H1 (cell line): ENCODE results near the gene EFEMP2. TPM values are rescaled to one million over a fixed set of nuclear protein-coding genes. Genes with fewer than 3 reads are reported as not detected.

ENCODE experiments used
- CTCF ChIA-PET: fragments of 300-600 bp; sonication (Branson Sonifier 250); formaldehyde crosslinking; loops from one replicate; lab custom pipeline; 2021; ENCODE audit not compliant: partially characterized antibody; lab: Charles Lee
- POLR2A ChIA-PET: fragments of 300-600 bp; sonication (Branson Sonifier 250); formaldehyde crosslinking; loops from one replicate; lab custom pipeline; 2021; ENCODE audit warnings: inconsistent platforms; ENCODE audit not compliant: partially characterized antibody; lab: Charles Lee
- DNase-seq, 2 experiments: peaks; one replicate each; pipeline versions ENCODE4 v3.0.0 to v3.0.0-alpha.2; 2010 to 2022; ENCODE audit warnings: low spot score in 2 of 2, low read depth in 1 of 2, mixed read lengths in 1 of 2
- FAIRE-seq: peaks from 2 replicates; lab custom pipeline; 2011; peaks lifted over from hg19 to GRCh38; lab: Jason Lieb, UNC
- H2AFZ ChIP-seq: 2 replicates; pipeline ENCODE4 v1.8.1; 2012; ENCODE audit warnings: low read length, inconsistent platforms
- H2AK5ac ChIP-seq: 2 replicates; pipeline ENCODE4 v1.6.1; 2013; ENCODE audit warnings: low read depth, low read length
- H2BK120ac ChIP-seq: replicated peaks from 2 replicates; pipeline ENCODE3; 2013; ENCODE audit warnings: low read depth, low read length, inconsistent platforms
- H2BK12ac ChIP-seq: 2 replicates; pipeline ENCODE4 v1.6.1; 2013; ENCODE audit warnings: low read depth, low read length
- H2BK15ac ChIP-seq: 2 replicates; pipeline ENCODE4 v1.6.1; 2013; ENCODE audit warnings: low read length
- H2BK20ac ChIP-seq: 2 replicates; pipeline ENCODE4 v1.6.1; 2013; ENCODE audit warnings: low read length
- H2BK5ac ChIP-seq: 2 replicates; pipeline ENCODE4 v1.6.1; 2013; ENCODE audit warnings: low read depth, low read length
- H3K14ac ChIP-seq: 2 replicates; pipeline ENCODE4 v1.6.1; 2013; ENCODE audit warnings: inconsistent platforms; ENCODE audit not compliant: insufficient read length
- H3K18ac ChIP-seq: 2 replicates; pipeline ENCODE4 v1.6.1; 2013; ENCODE audit warnings: low read length; ENCODE audit errors: extremely low read depth
- H3K23ac ChIP-seq: 2 replicates; pipeline ENCODE4 v1.6.1; 2013; ENCODE audit warnings: inconsistent platforms; ENCODE audit not compliant: insufficient read length
- H3K23me2 ChIP-seq: 2 replicates; pipeline ENCODE4 v1.6.1; 2013; ENCODE audit warnings: low read depth, low read length
- H3K27ac ChIP-seq: 2 replicates; pipeline ENCODE4 v1.6.1; 2011; ENCODE audit warnings: low read depth, low read length, inconsistent platforms
- H3K27me3 ChIP-seq, 4 experiments: replicated peaks in 1 of 4; 1 replicate in 1 of 4; 2 replicates in 3 of 4; pipeline versions ENCODE4 v1.6.1 to v1.8.1; 2011 to 2013; ENCODE audit warnings: low read length in 3 of 4, mild to moderate bottlenecking in 3 of 4, inconsistent platforms in 2 of 4, mixed read lengths in 2 of 4, moderate library complexity in 1 of 4; ENCODE audit not compliant: control insufficient read depth in 3 of 4, insufficient read depth in 3 of 4; ENCODE audit errors: extremely low read depth in 1 of 4
- H3K36me3 ChIP-seq, 4 experiments: 2 replicates each; pipeline versions ENCODE4 v1.6.1 to v1.8.1; 2011 to 2013; ENCODE audit warnings: mild to moderate bottlenecking in 4 of 4, low read length in 3 of 4, moderate library complexity in 2 of 4, control low read depth in 1 of 4, inconsistent platforms in 1 of 4; ENCODE audit not compliant: insufficient read depth in 4 of 4, control insufficient read depth in 2 of 4
- H3K4ac ChIP-seq: replicated peaks from 2 replicates; pipeline ENCODE3; 2013; ENCODE audit warnings: low read length, low read depth, mixed read lengths, inconsistent platforms; ENCODE audit not compliant: insufficient read length
- H3K4me1 ChIP-seq, 4 experiments: replicated peaks in 1 of 4; 1 replicate in 1 of 4; 2 replicates in 3 of 4; pipeline versions ENCODE4 v1.6.1 to v1.8.1; 2011 to 2013; ENCODE audit warnings: low read length in 3 of 4, inconsistent platforms in 2 of 4, mixed read lengths in 1 of 4; ENCODE audit not compliant: insufficient read depth in 4 of 4, control insufficient read depth in 3 of 4
- H3K4me2 ChIP-seq, 2 experiments: 2 replicates each; pipeline versions ENCODE4 v1.6.1 to v1.8.1; 2011 to 2013; ENCODE audit warnings: low read depth in 2 of 2, low read length in 2 of 2, control low read depth in 1 of 2, inconsistent platforms in 1 of 2, mild to moderate bottlenecking in 1 of 2; ENCODE audit not compliant: insufficient read depth in 1 of 2
- H3K4me3 ChIP-seq, 4 experiments: fragments of 200-600, 300-600 bp in 1 of 4; sonication (generic), shearing (Covaris generic), sonication (Bioruptor Twin) in 1 of 4; 2 replicates each; pipeline versions ENCODE4 v1.5.1 to v1.8.1; 2011 to 2016; ENCODE audit warnings: low read length in 4 of 4, low read depth in 3 of 4, control low read depth in 2 of 4, inconsistent platforms in 2 of 4, mild to moderate bottlenecking in 2 of 4, mixed read lengths in 1 of 4, moderate library complexity in 1 of 4; ENCODE audit not compliant: insufficient read depth in 2 of 4; ENCODE audit errors: extremely low read depth in 1 of 4
- H3K56ac ChIP-seq: replicated peaks from 2 replicates; pipeline ENCODE3; 2013; ENCODE audit warnings: low read depth, mild to moderate bottlenecking, mixed read lengths, low read length, inconsistent platforms; ENCODE audit not compliant: insufficient read length
- H3K79me1 ChIP-seq: 2 replicates; pipeline ENCODE4 v1.6.1; 2013; ENCODE audit warnings: low read depth, low read length, control low read depth
- H3K79me2 ChIP-seq, 2 experiments: 2 replicates each; pipeline versions ENCODE4 v1.6.1 to v1.8.1; 2012 to 2013; ENCODE audit warnings: low read length in 2 of 2, mild to moderate bottlenecking in 2 of 2, inconsistent platforms in 1 of 2; ENCODE audit not compliant: insufficient read depth in 2 of 2, control insufficient read depth in 1 of 2
- H3K9ac ChIP-seq, 4 experiments: replicated peaks in 1 of 4; 1 replicate in 1 of 4; 2 replicates in 3 of 4; pipeline versions ENCODE4 v1.6.1 to v1.8.1; 2011 to 2013; ENCODE audit warnings: low read depth in 3 of 4, low read length in 3 of 4, control low read depth in 2 of 4, mild to moderate bottlenecking in 2 of 4, moderate library complexity in 2 of 4, inconsistent platforms in 1 of 4; ENCODE audit errors: extremely low read depth in 1 of 4
- H3K9me3 ChIP-seq, 2 experiments: 2 replicates each; pipeline versions ENCODE4 v1.6.1 to v1.8.1; 2012 to 2013; ENCODE audit warnings: mild to moderate bottlenecking in 2 of 2, moderate library complexity in 2 of 2, control low read depth in 1 of 2, inconsistent platforms in 1 of 2, low read depth in 1 of 2, low read length in 1 of 2, mixed read lengths in 1 of 2; ENCODE audit not compliant: insufficient read depth in 2 of 2
- H4K20me1 ChIP-seq, 2 experiments: replicated peaks in 1 of 2; 2 replicates each; pipeline versions ENCODE3 to v1.8.1; 2011 to 2013; ENCODE audit warnings: inconsistent platforms in 2 of 2, low read length in 2 of 2, mild to moderate bottlenecking in 1 of 2; ENCODE audit not compliant: insufficient read depth in 2 of 2, control insufficient read depth in 1 of 2
- H4K5ac ChIP-seq: 2 replicates; pipeline ENCODE4 v1.6.1; 2013; ENCODE audit warnings: low read length, low read depth, mixed read lengths, inconsistent platforms; ENCODE audit not compliant: insufficient read length
- H4K8ac ChIP-seq: 2 replicates; pipeline ENCODE4 v1.8.0; 2013; ENCODE audit warnings: mild to moderate bottlenecking, moderate library complexity, low read length, inconsistent platforms; ENCODE audit not compliant: insufficient read depth; ENCODE audit errors: extremely low read depth
- H4K91ac ChIP-seq: replicated peaks from 2 replicates; pipeline ENCODE3; 2013; ENCODE audit warnings: low read length, mixed read lengths, inconsistent platforms; ENCODE audit not compliant: insufficient read length
- RBBP5 ChIP-seq: IDR thresholded peaks from 2 replicates; pipeline ENCODE4 v1.7.1; 2012; ENCODE audit warnings: low read depth, mild to moderate bottlenecking, inconsistent platforms, low read length, moderate library complexity, borderline replicate concordance
- TAF1 ChIP-seq: IDR thresholded peaks from 2 replicates; pipeline ENCODE4 v1.6.1; 2011; ENCODE audit warnings: mild to moderate bottlenecking, low read depth, low read length
- WGBS, 2 experiments: shearing (Covaris generic) in 1 of 2; methylation state at CpG; one replicate each; pipeline versions ENCODE4 v1.1.6 to v1.1.7; 2013 to 2015; ENCODE audit warnings: low lambda C conversion rate in 2 of 2, mixed read lengths in 2 of 2, inconsistent platforms in 1 of 2, low coverage in 1 of 2, missing lambda C conversion rate in 1 of 2; ENCODE audit not compliant: insufficient replicate concordance in 2 of 2, insufficient coverage in 1 of 2, insufficient read length in 1 of 2; ENCODE audit errors: extremely low coverage in 1 of 2, missing lambda C conversion rate in 1 of 2; 5-methylcytosine and 5-hydroxymethylcytosine counted together
- polyA plus RNA-seq, 7 experiments: library from polyadenylated mRNA; depleted of rRNA in 3 of 7; stranded (reverse) in 5 of 7; unstranded in 2 of 7; fragments of >200 nt in 5 of 7; fragments of 200-250 nt in 2 of 7; gene quantifications; 1 replicate in 5 of 7; 2 replicates in 1 of 7; 4 replicates in 1 of 7; pipeline versions ENCODE4 v1.2.1 to v1.2.3, GENCODE V29; 2011 to 2013; ENCODE audit warnings: missing spikeins in 2 of 7, mixed read lengths in 2 of 7
- total RNA-seq: library from RNA; stranded (reverse); fragmentation: NEBNext Ultra II Directional; extraction: Animal tissue kit (Norgen Biotek cat#: 25700); gene quantifications from 2 replicates; pipeline ENCODE4 v1.2.1, GENCODE V29; 2021

Gene EFEMP2
- total and polyA plus RNA-seq, 2 of the 8 experiments (the other 6 are each of a cell fraction or from before 2014, with no cell fraction given) = 8.8 to 17.2 TPM

GRCh38 chr11:65861533-65862183 is 10.9 kb downstream of the EFEMP2 start:
- ChIA-PET CTCF (interaction anchor here (0.6 to 9.9 kb wide), 15 partner anchors 8 to 161 kb away, joined by 3 to 191 read pairs (median 6); partner anchors contain the start of genes CCDC85B, CTSW, EFEMP2 and FIBP), POLR2A (interaction anchor here (0.6 to 39.7 kb wide), 10 partner anchors 6 to 158 kb away, joined by 3 to 1071 read pairs (median 10); partner anchors contain the start of genes CCDC85B, CFL1, CTSW and EFEMP2)
- Histone ChIP-seq H3K18ac (no peak overlapping the region), H4K91ac (no peak overlapping the region), H3K4me1 (peaks cover 0 to 10% (median 6%) of the 10 kb centered on the region in 4 experiments; a peak in 5 of 7 replicates), H2BK5ac (no peak overlapping the region), H2AFZ (no peak overlapping the region), H4K20me1 (peaks cover 2 to 4% of the 10 kb centered on the region in 2 experiments), H3K23me2 (peaks cover 17% of the 10 kb centered on the region), H3K14ac (no peak overlapping the region), H2BK20ac (no peak overlapping the region), H3K9me3 (no peaks in the 10 kb centered on the region), H3K9ac (peak overlapping the region; percentile 35 to 97 (median 84)), H3K79me1 (peaks cover under 1% of the 10 kb centered on the region; the same call in 1 of the 2 replicates), H2AK5ac (no peak overlapping the region), H3K4me2 (peak overlapping the region; percentile 95 to 97), H2BK120ac (no peak overlapping the region), H3K56ac (no peak overlapping the region), H2BK15ac (0 out of 2 replicates have a peak overlapping the region, but pooled peaks have one; percentile 3), H4K8ac (no peak overlapping the region), H3K23ac (no peak overlapping the region), H3K27ac (no peak overlapping the region), H3K79me2 (peaks cover under 1 to 14% of the 10 kb centered on the region in 2 experiments; a peak in 3 of 4 replicates), H4K5ac (no peak overlapping the region), H2BK12ac (peak overlapping the region; percentile 43; the same call in 1 of the 2 replicates), H3K36me3 (peaks cover 5 to 17% (median 14%) of the 10 kb centered on the region in 4 experiments), H3K4me3 (peak overlapping the region; percentile 75 to 95 (median 82)), H3K27me3 (no peaks in the 10 kb centered on the region), H3K4ac (no peak overlapping the region)
- DNase-seq (no peak), FAIRE-seq (no peak)
- 86% methylated on average over 13 of the region's 13 CpGs; no CpG with 5 or more reads in 1 of the 2 experiments for WGBS, 2 experiments
- TF ChIP-seq TAF1 (0 out of 2 replicates have a peak, but pooled peaks have one; percentile 18), RBBP5 (no peak)
